Activated CD8-positive, alpha-beta T cell treated with anti-CD3 and anti-CD28 coated beads, Interleukin-2, amount 10 ng/mL, durations not matched to agents 7 days and 5 days (primary cell): ENCODE measurements around the gene ALPL. TPM values are rescaled to one million over a fixed set of nuclear protein-coding genes. Genes with fewer than 3 reads are reported as not detected.
"Not testable (repeated sequence)": the region's sequence is repeated elsewhere in the genome, so short reads cannot be mapped to it uniquely, and the experiment has no call there.

Source experiments
- ATAC-seq: fragments of 150-1000 bp; cut with Tn5 transposase; one replicate; pipeline ENCODE4 v1.10.0; 2021; ENCODE audit warnings: moderate library complexity
- CTCF ChIA-PET: fragments of 350-600 bp; sonication (Branson Sonifier 250); formaldehyde crosslinking; loops from one replicate; lab custom pipeline; 2021; ENCODE audit warnings: antibody characterized with exemption; lab: Charles Lee
- POLR2A ChIA-PET: fragments of 350-600 bp; sonication (Branson Sonifier 250); formaldehyde crosslinking; loops from one replicate; lab custom pipeline; 2021; ENCODE audit warnings: antibody characterized with exemption; lab: Charles Lee
- DNase-seq: peaks from one replicate; pipeline ENCODE4 v3.0.0-alpha.2; 2020
- H3K27ac Mint-ChIP-seq: one replicate; pipeline ENCODE4 v1.8.0; 2021; ENCODE audit warnings: mild to moderate bottlenecking, mixed read lengths
- H3K27me3 Mint-ChIP-seq: one replicate; pipeline ENCODE4 v1.8.0; 2021; ENCODE audit warnings: low read depth, mixed read lengths
- H3K36me3 Mint-ChIP-seq: one replicate; pipeline ENCODE4 v1.8.0; 2021; ENCODE audit warnings: low read depth, mixed read lengths
- H3K4me1 Mint-ChIP-seq: one replicate; pipeline ENCODE4 v1.8.0; 2021; ENCODE audit warnings: low read depth, mixed read lengths
- H3K4me3 Mint-ChIP-seq: one replicate; pipeline ENCODE4 v1.8.0; 2021; ENCODE audit warnings: mild to moderate bottlenecking, mixed read lengths
- H3K9me3 Mint-ChIP-seq: one replicate; pipeline ENCODE4 v1.8.0; 2022; ENCODE audit warnings: mixed read lengths; ENCODE audit not compliant: insufficient read depth
- total RNA-seq, 2 experiments: library from RNA; stranded (reverse); gene quantifications; one replicate each; pipeline ENCODE4 v1.2.3, GENCODE V29; 2021

The ALPL gene
- total RNA-seq, 2 experiments from 2014 or later: not detected

DNA sequence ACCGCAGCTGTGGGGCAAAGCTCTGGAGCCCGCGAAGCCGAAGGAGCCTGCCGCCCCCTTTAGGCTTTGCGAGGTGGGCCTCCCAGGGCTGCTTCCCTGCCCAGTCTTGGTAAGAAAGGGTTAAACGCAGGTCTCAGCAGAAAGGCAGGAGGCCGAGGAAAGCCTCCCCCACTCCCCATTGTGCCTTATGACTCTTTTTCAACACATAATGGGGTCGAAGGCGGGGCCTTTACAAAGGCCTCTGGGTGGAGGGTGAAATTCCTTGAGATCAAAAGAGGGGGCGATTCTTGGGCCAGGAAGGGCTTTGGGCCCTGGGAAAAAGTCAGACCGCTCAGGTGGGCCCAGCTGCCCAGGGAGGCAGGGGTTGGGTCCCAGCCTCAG lies 880 bp downstream of the ALPL start:
- no peak for ATAC-seq
- Mint-ChIP-seq H3K27ac (no peak overlapping the region), H3K27me3 (peaks cover 35% of the 10 kb centered on the region), H3K9me3 (no peaks in the 10 kb centered on the region), H3K36me3 (no peaks in the 10 kb centered on the region), H3K4me3 (no peak overlapping the region), H3K4me1 (peaks cover 4% of the 10 kb centered on the region)
- POLR2A ChIA-PET: no interaction called here
- CTCF ChIA-PET: interaction anchor here (1.1 to 2.8 kb wide), 2 partner anchors 10 to 13 kb away, joined by 3 to 7 read pairs; no protein-coding TSS in a partner anchor
- DNase-seq: no peak

DNA sequence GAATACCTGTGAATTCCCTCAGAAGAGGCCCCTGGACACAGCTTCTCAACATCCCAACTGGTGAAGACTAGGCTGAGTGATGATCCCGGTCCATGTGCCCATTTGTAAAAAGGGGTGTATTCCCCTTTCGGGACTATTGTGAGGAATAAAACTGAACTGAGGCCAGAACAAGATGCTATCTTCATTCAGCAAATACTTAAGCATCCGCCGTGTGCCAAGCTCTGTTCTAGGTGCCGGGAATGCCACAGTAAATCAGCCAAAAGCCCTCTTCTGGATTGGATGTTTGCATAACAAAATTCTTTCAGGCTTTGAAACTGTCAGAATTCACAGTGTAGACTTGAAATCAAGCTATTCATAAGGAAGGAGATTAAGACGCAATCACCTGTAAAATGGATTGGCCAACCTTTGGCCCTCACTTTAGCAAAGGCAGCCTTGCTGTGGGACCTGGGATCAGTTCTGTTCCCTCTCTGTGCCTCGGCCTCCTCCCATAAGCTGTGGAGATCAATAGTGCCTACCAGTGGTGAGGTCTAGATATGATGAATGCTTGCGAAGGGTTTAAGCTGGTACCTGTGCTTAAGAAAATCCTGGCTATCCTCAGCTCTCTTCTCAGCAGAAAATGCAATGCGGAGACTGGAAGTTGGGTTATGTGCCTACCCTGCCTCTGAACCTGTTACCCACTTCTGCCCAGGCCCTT lies 1.8 kb downstream of the ALPL start:
- ChIA-PET POLR2A (no interaction called here), CTCF (interaction anchor here (1.1 to 1.8 kb wide), 2 partner anchors 20 to 140 kb away, joined by 3 to 4 read pairs; no protein-coding TSS in a partner anchor)
- DNase-seq (no peak), ATAC-seq (no peak)
- Mint-ChIP-seq H3K36me3 (no peaks in the 10 kb centered on the region), H3K4me1 (peaks cover 4% of the 10 kb centered on the region), H3K4me3 (no peak overlapping the region), H3K27ac (no peak overlapping the region), H3K9me3 (no peaks in the 10 kb centered on the region), H3K27me3 (peaks cover 35% of the 10 kb centered on the region)

DNA sequence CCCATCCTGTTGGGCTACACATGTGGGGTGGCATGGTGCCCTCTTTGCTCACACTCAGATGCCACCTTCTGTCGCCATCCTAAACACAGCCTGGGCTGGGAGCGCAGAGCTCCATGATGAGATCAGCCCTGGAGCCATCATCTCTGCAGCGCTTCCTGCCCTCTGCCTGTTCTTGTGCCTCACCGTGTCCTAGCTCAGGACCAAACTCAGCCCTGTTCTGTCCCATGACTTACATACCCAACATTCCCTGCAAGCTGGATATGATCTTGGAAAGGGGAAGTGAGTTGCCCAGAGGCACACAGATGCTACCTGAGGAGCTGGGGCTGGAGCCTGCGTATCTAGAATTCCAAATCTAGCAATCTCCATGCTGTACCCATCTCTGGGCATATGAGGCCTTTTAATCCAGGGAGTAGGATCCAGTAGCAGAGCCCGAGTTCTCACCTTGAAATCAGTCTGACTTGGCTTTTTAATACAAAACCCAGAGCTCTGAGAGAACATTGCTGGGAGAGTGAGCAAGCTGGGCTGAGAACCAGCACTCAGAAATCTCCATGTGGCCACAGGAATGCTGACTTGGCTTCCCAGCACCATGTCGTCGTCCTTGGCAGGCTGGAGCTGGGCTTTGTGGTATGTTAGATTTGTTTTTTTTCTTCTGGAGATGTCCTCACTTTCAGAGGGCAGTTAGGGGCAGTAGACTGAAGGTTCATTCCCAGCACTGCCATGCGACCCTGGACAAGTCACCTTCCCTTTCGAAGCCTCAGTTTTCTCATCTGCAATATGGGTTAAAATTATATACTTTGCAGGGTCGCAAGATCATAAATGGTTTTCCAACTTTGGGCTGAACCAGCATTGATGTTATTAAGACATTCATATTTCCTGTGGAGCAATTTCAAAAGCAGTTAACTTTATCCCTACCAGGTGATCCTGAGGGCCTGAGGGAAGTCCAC lies 2.6 kb downstream of the ALPL start:
- DNase-seq (no peak), ATAC-seq (no peak)
- Mint-ChIP-seq H3K36me3 (no peaks in the 10 kb centered on the region), H3K27me3 (peaks cover 40% of the 10 kb centered on the region), H3K4me3 (no peak overlapping the region), H3K4me1 (peaks cover 4% of the 10 kb centered on the region), H3K9me3 (no peaks in the 10 kb centered on the region), H3K27ac (no peak overlapping the region)
- ChIA-PET CTCF (interaction anchor here (1.1 to 1.8 kb wide), 2 partner anchors 20 to 141 kb away, joined by 3 to 4 read pairs; no protein-coding TSS in a partner anchor), POLR2A (no interaction called here)

DNA sequence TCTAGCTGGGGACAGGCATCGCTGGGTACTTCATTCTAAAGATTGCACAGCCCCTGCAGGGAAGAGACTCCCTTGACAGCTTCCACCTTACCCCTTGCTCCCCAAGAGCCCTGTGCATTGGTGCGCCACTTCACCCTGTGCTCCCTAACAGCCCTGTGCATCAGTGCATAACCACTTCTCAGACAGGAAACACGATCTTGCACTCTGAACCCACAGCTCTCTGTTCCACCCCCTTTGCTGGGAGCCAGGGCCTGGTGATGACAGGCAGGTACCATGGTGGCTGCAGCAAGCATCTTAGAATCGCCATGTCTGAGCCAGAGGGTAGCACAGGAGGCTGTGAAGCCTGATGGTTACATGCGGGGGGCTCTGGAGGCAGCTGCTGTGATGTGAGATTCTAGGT lies 5.0 kb downstream of the ALPL start:
- CTCF ChIA-PET: interaction anchor here (1.5 kb wide), 1 partner anchor 144 kb away, joined by 4 read pairs; no protein-coding TSS in a partner anchor
- Mint-ChIP-seq H3K9me3 (no peaks in the 10 kb centered on the region), H3K4me3 (no peak overlapping the region), H3K4me1 (no peaks in the 10 kb centered on the region), H3K36me3 (no peaks in the 10 kb centered on the region), H3K27ac (no peak overlapping the region), H3K27me3 (peaks cover 27% of the 10 kb centered on the region)
- DNase-seq (no peak), ATAC-seq (no peak)
- POLR2A ChIA-PET: interaction anchor here (1.1 kb wide), 1 partner anchor 144 kb away, joined by 3 read pairs; no protein-coding TSS in a partner anchor

- DNase-seq (no peak), ATAC-seq (no peak)
- Mint-ChIP-seq H3K9me3 (no peaks in the 10 kb centered on the region), H3K27me3 (peaks cover 8% of the 10 kb centered on the region), H3K4me3 (no peak overlapping the region), H3K4me1 (no peaks in the 10 kb centered on the region), H3K27ac (no peak overlapping the region), H3K36me3 (no peaks in the 10 kb centered on the region)
- CTCF ChIA-PET: no interaction called here
- POLR2A ChIA-PET: no interaction called here
Observed at GRCh38 chr1:21517161-21517589, 8.0 kb downstream of the ALPL start.

GRCh38 chr1:21517660-21518480 lies 8.6 kb downstream of the ALPL start:
- H3K9me3 Mint-ChIP-seq: no peaks in the 10 kb centered on the region
- ChIA-PET POLR2A (no interaction called here), CTCF (interaction anchor here (0.6 to 1.6 kb wide), 2 partner anchors 9 to 656 kb away, joined by 3 to 5 read pairs; partner anchors contain the start of gene ALPL)
- no peak for ATAC-seq
- H3K4me1 Mint-ChIP-seq: no peaks in the 10 kb centered on the region
- peaks cover 5% of the 10 kb centered on the region for H3K27me3 Mint-ChIP-seq
- DNase-seq: no peak
- H3K36me3 Mint-ChIP-seq: no peaks in the 10 kb centered on the region
- H3K4me3 Mint-ChIP-seq: no peak overlapping the region
- H3K27ac Mint-ChIP-seq: no peak overlapping the region

DNA sequence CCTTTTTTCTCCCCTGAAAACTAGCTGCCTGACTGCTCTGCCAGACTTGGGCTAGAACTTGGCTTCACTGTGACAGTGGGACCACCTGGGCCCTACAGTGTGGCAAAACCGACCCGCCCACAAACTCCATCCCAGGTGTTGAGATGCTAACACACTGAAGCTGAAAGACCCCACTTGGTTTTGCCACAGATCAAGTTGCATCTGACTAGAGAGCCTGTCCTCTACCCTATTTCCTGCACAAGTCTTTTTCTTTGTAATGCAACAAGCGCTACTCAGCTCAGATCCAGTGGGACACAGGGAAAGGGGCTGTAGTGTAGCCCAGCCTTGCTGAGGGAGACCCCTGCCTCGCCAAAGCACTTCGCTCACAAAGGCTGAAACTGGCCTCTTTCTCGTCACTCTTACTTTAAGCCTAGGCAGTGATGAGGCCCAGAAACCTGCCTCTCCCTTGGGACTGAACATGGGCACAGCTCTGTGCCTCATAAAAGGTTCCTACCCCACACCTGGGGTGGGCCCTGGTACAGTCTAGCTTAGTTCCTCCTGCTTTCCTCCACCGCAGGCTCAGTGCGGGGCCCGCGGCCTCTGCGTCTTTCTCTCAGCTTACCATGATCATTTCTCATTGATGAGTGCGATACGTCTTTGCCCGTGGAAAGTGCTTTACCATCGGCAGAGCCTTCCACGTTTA lies 9.7 kb downstream of the ALPL start:
- DNase-seq (no peak), ATAC-seq (no peak)
- Mint-ChIP-seq H3K27me3 (peaks cover 5% of the 10 kb centered on the region), H3K9me3 (no peaks in the 10 kb centered on the region), H3K36me3 (no peaks in the 10 kb centered on the region), H3K27ac (no peak overlapping the region), H3K4me3 (no peak overlapping the region), H3K4me1 (no peaks in the 10 kb centered on the region)
- ChIA-PET POLR2A (no interaction called here), CTCF (interaction anchor here (1.6 kb wide), 1 partner anchor 10 kb away, joined by 5 read pairs; the partner anchor contains the start of gene ALPL)

GRCh38 chr1:21519486-21520070 lies 10.4 kb downstream of the ALPL start:
- H3K36me3 Mint-ChIP-seq, H3K4me3 Mint-ChIP-seq, H3K27me3 Mint-ChIP-seq, H3K27ac Mint-ChIP-seq, ATAC-seq, DNase-seq, POLR2A ChIA-PET, H3K9me3 Mint-ChIP-seq, H3K4me1 Mint-ChIP-seq, CTCF ChIA-PET: not testable (repeated sequence)

- Mint-ChIP-seq H3K27me3 (peaks cover 7% of the 10 kb centered on the region), H3K36me3 (no peaks in the 10 kb centered on the region), H3K4me3 (no peak overlapping the region), H3K9me3 (no peaks in the 10 kb centered on the region), H3K27ac (no peak overlapping the region), H3K4me1 (no peaks in the 10 kb centered on the region)
- ChIA-PET CTCF (interaction anchor here (0.7 kb wide), 1 partner anchor 14 kb away, joined by 4 read pairs; no protein-coding TSS in a partner anchor), POLR2A (no interaction called here)
- DNase-seq (no peak), ATAC-seq (no peak)
Observed at GRCh38 chr1:21520899-21521716, 11.9 kb downstream of the ALPL start.

DNA sequence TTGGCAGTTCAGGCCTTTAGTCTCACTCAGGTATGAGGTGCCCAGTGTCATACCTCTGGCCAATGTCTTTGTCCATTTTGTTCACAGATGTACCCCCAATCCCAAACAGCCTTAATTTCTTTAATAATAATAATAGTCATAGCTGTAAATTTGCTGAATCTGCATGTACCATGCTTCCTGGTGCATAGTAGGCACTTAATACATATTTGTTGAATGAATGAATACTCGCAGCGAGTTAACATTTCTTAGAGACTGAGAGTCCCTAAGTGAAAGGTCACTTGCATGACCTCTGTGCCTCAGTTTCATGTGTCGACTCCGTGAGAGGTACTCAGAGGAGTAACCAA lies 12.5 kb downstream of the ALPL start:
- Mint-ChIP-seq H3K27ac (no peak overlapping the region), H3K4me1 (peaks cover 2% of the 10 kb centered on the region), H3K4me3 (no peak overlapping the region), H3K36me3 (no peaks in the 10 kb centered on the region), H3K27me3 (peaks cover 2% of the 10 kb centered on the region), H3K9me3 (no peaks in the 10 kb centered on the region)
- DNase-seq (no peak), ATAC-seq (no peak)
- ChIA-PET POLR2A (no interaction called here), CTCF (no interaction called here)
